ENCODE data around the gene CYP4F3. TPM values are rescaled to one million over a fixed set of nuclear protein-coding genes. Genes with fewer than 3 reads are reported as not detected.

Gene CYP4F3
- total and polyA plus RNA-seq, 12 donors, result 0.01 to 1.8 (median 0.37) TPM; not detected in 2

GRCh38 chr19:15635016-15635805 lies 5.5 kb upstream of the CYP4F3 start:
- Histone ChIP-seq H3K4me1 (peaks cover 0 to 17% (median 0%) of the 10 kb centered on the region in 9 donors), H3K9me3 (peaks cover 0 to 12% (median 0%) of the 10 kb centered on the region in 11 donors), H3K4me3 (no peak overlapping the region), H3K27me3 (peaks cover 0 to 40% (median 12%) of the 10 kb centered on the region in 7 donors), H3K27ac (peak overlapping the region in 1 of 10 donors; percentile 2), H3K36me3 (no peaks in the 10 kb centered on the region)
- no peak for DNase-seq
- no peak for ATAC-seq
- WGBS, 2 donors, result 63 to 68% methylated on average over 2 of the region's 2 CpGs
- intact Hi-C loops (cut with DNase I), result loop anchor here in 2 of 10 donors (10.0 kb wide), 1 partner anchor 180 kb away; the partner anchor contains the start of gene OR10H1 (in 2 of the 2)
- no peak for TF ChIP-seq CTCF (IDR thresholded peaks at IDR 0.05)

- Histone ChIP-seq H3K9me3 (peaks cover 0 to 12% (median 0%) of the 10 kb centered on the region in 11 donors), H3K4me3 (no peak overlapping the region), H3K36me3 (no peaks in the 10 kb centered on the region), H3K4me1 (peaks cover 0 to 25% (median 0%) of the 10 kb centered on the region in 9 donors), H3K27me3 (peaks cover 0 to 34% (median 11%) of the 10 kb centered on the region in 7 donors), H3K27ac (no peak overlapping the region)
- intact Hi-C loops (cut with DNase I), result loop anchor here in 2 of 10 donors (10.0 kb wide), 1 partner anchor 179 kb away; the partner anchor contains the start of gene OR10H1 (in 2 of the 2)
- WGBS, 2 donors, result 88 to 90% methylated on average over 2 of the region's 2 CpGs
- no peak for DNase-seq
- TF ChIP-seq CTCF (IDR thresholded peaks at IDR 0.05), result no peak
- ATAC-seq, result no peak
Measured at GRCh38 chr19:15636026-15636425, 4.7 kb upstream of the CYP4F3 start.

GRCh38 chr19:15639596-15639995 lies 1.1 kb upstream of the CYP4F3 start:
- ATAC-seq, result no peak
- intact Hi-C loops (cut with DNase I), result loop anchor here in 2 of 10 donors (10.0 kb wide), 1 partner anchor 175 kb away; the partner anchor contains the start of gene OR10H1 (in 2 of the 2)

More at GRCh38 chr19:15639596-15639995, 1.1 kb upstream of the CYP4F3 start:
- H3K9me3 ChIP-seq, result peaks cover 0 to 4% (median 0%) of the 10 kb centered on the region in 11 donors
- H3K27ac ChIP-seq, result no peak overlapping the region
- DNase-seq, result no peak
- peaks cover 0 to 18% (median 0%) of the 10 kb centered on the region in 9 donors for H3K4me1 ChIP-seq
- no peak for TF ChIP-seq CTCF (IDR thresholded peaks at IDR 0.05)
- H3K27me3 ChIP-seq, result peaks cover 0 to 16% (median 0%) of the 10 kb centered on the region in 7 donors
- H3K36me3 ChIP-seq, result no peaks in the 10 kb centered on the region
- H3K4me3 ChIP-seq, result no peak overlapping the region

Data from heart right ventricle (tissue), 16 donors.